Measurements from ENCODE around the gene SCN1A.

The SCN1A gene

DNA sequence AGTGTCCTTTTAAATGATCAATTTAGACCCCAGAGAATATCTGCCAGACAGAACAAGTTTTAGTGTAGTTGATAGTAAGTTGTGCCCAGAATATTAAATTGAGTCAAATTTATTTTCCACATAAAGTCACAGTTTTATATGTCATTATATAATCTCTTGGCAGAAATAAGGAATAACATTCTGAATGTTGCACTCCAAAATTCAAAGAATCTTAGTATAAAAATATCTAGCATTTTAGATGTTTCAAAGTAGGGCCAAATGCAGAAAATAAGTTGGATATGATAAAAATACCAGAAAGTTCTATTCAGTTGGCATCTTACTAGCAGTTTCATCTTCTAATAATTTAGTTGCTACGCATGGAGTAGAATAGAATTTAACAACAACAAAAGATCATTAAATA, 33.5 kb downstream of the SCN1A start:
- no peak overlapping the region for H3K27ac ChIP-seq
- H3K36me3 ChIP-seq (ENCODE audit: control insufficient read depth, insufficient read depth, low read length), result no peaks in the 10 kb centered on the region
- no peaks in the 10 kb centered on the region for H3K4me1 ChIP-seq
- H3K4me3 ChIP-seq (ENCODE audit: low read depth, low read length), result no peak overlapping the region
- no peak overlapping the region for H2AFZ ChIP-seq
- H3K79me2 ChIP-seq, result no peaks in the 10 kb centered on the region
- TF ChIP-seq, protein P1, sequence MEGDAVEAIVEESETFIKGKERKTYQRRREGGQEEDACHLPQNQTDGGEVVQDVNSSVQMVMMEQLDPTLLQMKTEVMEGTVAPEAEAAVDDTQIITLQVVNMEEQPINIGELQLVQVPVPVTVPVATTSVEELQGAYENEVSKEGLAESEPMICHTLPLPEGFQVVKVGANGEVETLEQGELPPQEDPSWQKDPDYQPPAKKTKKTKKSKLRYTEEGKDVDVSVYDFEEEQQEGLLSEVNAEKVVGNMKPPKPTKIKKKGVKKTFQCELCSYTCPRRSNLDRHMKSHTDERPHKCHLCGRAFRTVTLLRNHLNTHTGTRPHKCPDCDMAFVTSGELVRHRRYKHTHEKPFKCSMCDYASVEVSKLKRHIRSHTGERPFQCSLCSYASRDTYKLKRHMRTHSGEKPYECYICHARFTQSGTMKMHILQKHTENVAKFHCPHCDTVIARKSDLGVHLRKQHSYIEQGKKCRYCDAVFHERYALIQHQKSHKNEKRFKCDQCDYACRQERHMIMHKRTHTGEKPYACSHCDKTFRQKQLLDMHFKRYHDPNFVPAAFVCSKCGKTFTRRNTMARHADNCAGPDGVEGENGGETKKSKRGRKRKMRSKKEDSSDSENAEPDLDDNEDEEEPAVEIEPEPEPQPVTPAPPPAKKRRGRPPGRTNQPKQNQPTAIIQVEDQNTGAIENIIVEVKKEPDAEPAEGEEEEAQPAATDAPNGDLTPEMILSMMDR (IDR thresholded peaks at IDR 0.05), result no peak
- no peaks in the 10 kb centered on the region for H3K27me3 ChIP-seq (ENCODE audit: control insufficient read depth, insufficient read depth, low read length)
- no peaks in the 10 kb centered on the region for H3K9me3 ChIP-seq (ENCODE audit: control insufficient read depth, low read length)
- no peak overlapping the region for H3K9ac ChIP-seq
- no peak overlapping the region for H3K4me2 ChIP-seq (ENCODE audit: low read length)

GRCh38 chr2:166092889-166093288, 34.9 kb downstream of the SCN1A start:
- Histone ChIP-seq H3K4me1 (no peaks in the 10 kb centered on the region), H3K36me3 (ENCODE audit: control insufficient read depth, insufficient read depth, low read length) (no peaks in the 10 kb centered on the region), H3K9ac (no peak overlapping the region), H3K9me3 (ENCODE audit: control insufficient read depth, low read length) (no peaks in the 10 kb centered on the region), H3K27ac (no peak overlapping the region), H2AFZ (no peak overlapping the region), H3K4me2 (ENCODE audit: low read length) (no peak overlapping the region), H3K4me3 (ENCODE audit: low read depth, low read length) (no peak overlapping the region), H3K79me2 (no peaks in the 10 kb centered on the region), H3K27me3 (ENCODE audit: control insufficient read depth, insufficient read depth, low read length) (no peaks in the 10 kb centered on the region)
- TF ChIP-seq, protein P1 (IDR thresholded peaks at IDR 0.05), result no peak

- H3K9ac ChIP-seq, result no peak overlapping the region
- H3K27ac ChIP-seq, result no peak overlapping the region
- no peak overlapping the region for H2AFZ ChIP-seq
- TF ChIP-seq, protein P1 (IDR thresholded peaks at IDR 0.05), result no peak
- no peak overlapping the region for H3K4me2 ChIP-seq (ENCODE audit: low read length)
- no peaks in the 10 kb centered on the region for H3K79me2 ChIP-seq
- no peak overlapping the region for H3K4me3 ChIP-seq (ENCODE audit: low read depth, low read length)
- no peaks in the 10 kb centered on the region for H3K27me3 ChIP-seq (ENCODE audit: control insufficient read depth, insufficient read depth, low read length)
- no peaks in the 10 kb centered on the region for H3K4me1 ChIP-seq
- H3K9me3 ChIP-seq (ENCODE audit: control insufficient read depth, low read length), result no peaks in the 10 kb centered on the region
- H3K36me3 ChIP-seq (ENCODE audit: control insufficient read depth, insufficient read depth, low read length), result no peaks in the 10 kb centered on the region
Measured at GRCh38 chr2:166091439-166091838, 36.4 kb downstream of the SCN1A start.

GRCh38 chr2:166090908-166091307, 36.9 kb downstream of the SCN1A start:
- Histone ChIP-seq H3K4me3 (ENCODE audit: low read depth, low read length) (no peak overlapping the region), H3K36me3 (ENCODE audit: control insufficient read depth, insufficient read depth, low read length) (no peaks in the 10 kb centered on the region), H3K4me1 (no peaks in the 10 kb centered on the region), H3K27ac (no peak overlapping the region), H3K9ac (no peak overlapping the region), H3K27me3 (ENCODE audit: control insufficient read depth, insufficient read depth, low read length) (no peaks in the 10 kb centered on the region), H3K9me3 (ENCODE audit: control insufficient read depth, low read length) (no peaks in the 10 kb centered on the region), H3K4me2 (ENCODE audit: low read length) (no peak overlapping the region), H3K79me2 (no peaks in the 10 kb centered on the region), H2AFZ (no peak overlapping the region)
- TF ChIP-seq, protein P1 (IDR thresholded peaks at IDR 0.05), result no peak

GRCh38 chr2:166090346-166090745, 37.5 kb downstream of the SCN1A start:
- TF ChIP-seq, protein P1 (IDR thresholded peaks at IDR 0.05), result no peak

More at GRCh38 chr2:166090346-166090745, 37.5 kb downstream of the SCN1A start:
- no peaks in the 10 kb centered on the region for H3K4me1 ChIP-seq
- no peaks in the 10 kb centered on the region for H3K27me3 ChIP-seq (ENCODE audit: control insufficient read depth, insufficient read depth, low read length)
- H3K9me3 ChIP-seq (ENCODE audit: control insufficient read depth, low read length), result no peaks in the 10 kb centered on the region
- H3K9ac ChIP-seq, result no peak overlapping the region
- no peak overlapping the region for H3K4me2 ChIP-seq (ENCODE audit: low read length)
- no peak overlapping the region for H2AFZ ChIP-seq
- H3K79me2 ChIP-seq, result no peaks in the 10 kb centered on the region
- no peak overlapping the region for H3K27ac ChIP-seq
- no peak overlapping the region for H3K4me3 ChIP-seq (ENCODE audit: low read depth, low read length)
- no peaks in the 10 kb centered on the region for H3K36me3 ChIP-seq (ENCODE audit: control insufficient read depth, insufficient read depth, low read length)
